ENCODE data around the gene MEG3. TPM values are rescaled to one million over a fixed set of nuclear protein-coding genes. Genes with fewer than 3 reads are reported as not detected.

Gene MEG3
- total and polyA plus RNA-seq, 2 donors (not counting 3 experiments of a cell fraction or from before 2014, with no cell fraction given): 378 to 508 TPM

- Histone ChIP-seq H3K9me3 (replicated peaks; ENCODE audit: control insufficient read depth, insufficient read depth, low read length) (no peaks in the 10 kb centered on the region), H3K36me3 (ENCODE audit: control insufficient read depth in 2 of 2, extremely low read depth in 1 of 2, insufficient read depth in 2 of 2, low read length in 2 of 2) (peaks cover 0 to 10% of the 10 kb centered on the region in 2 experiments), H3K4me3 (replicated peaks in 1 of 3; ENCODE audit: insufficient read depth in 1 of 3, low read depth in 1 of 3, low read length in 3 of 3) (no peak overlapping the region), H3K79me2 (ENCODE audit: control insufficient read depth, insufficient read depth, low read length) (no peaks in the 10 kb centered on the region), H2AFZ (ENCODE audit: low read depth, low read length) (no peak overlapping the region), H3K9ac (replicated peaks; ENCODE audit: extremely low read depth, insufficient read depth, low read length) (no peak overlapping the region), H3K4me2 (ENCODE audit: insufficient read depth, low read length) (no peak overlapping the region), H3K4me1 (ENCODE audit: control insufficient read depth, extremely low read depth, insufficient read depth, low read length) (no peaks in the 10 kb centered on the region), H3K27me3 (ENCODE audit: control insufficient read depth in 2 of 2, insufficient read depth in 2 of 2, low read length in 2 of 2) (no peaks in the 10 kb centered on the region), H4K20me1 (replicated peaks; ENCODE audit: control insufficient read depth, extremely low read depth, insufficient read depth, low read length) (no peaks in the 10 kb centered on the region), H3K9me1 (replicated peaks; ENCODE audit: control insufficient read depth, extremely low read depth, insufficient read depth, low read length) (no peaks in the 10 kb centered on the region), H3K27ac (ENCODE audit: insufficient read depth, low read depth, low read length) (no peak overlapping the region)
- dilution Hi-C loops (cut with MboI; ENCODE audit: extremely low pct_ligation_motif_present, low sequenced_read_pairs): no loop called here
- POLR2A ChIA-PET: no interaction called here
- no TSS peak for BruUV-seq (replicated peaks)
- CTCF ChIA-PET: interaction anchor here (1.1 kb wide), 1 partner anchor 18 kb away, joined by 4 read pairs; no protein-coding TSS in a partner anchor
- DNase-seq (ENCODE audit: low read depth, low spot score) (peak; percentile 21), FAIRE-seq (no peak)
- intact Hi-C loops (cut with micrococcal nuclease): no loop called here
- TF ChIP-seq FOS (IDR thresholded peaks at IDR 0.05; ENCODE audit: borderline replicate concordance, insufficient read depth, low read length) (peak; percentile 38), EZH2 (IDR thresholded peaks at IDR 0.05; ENCODE audit: borderline replicate concordance, low read depth, low read length, severe bottlenecking) (no peak)
Measured at GRCh38 chr14:100871234-100872186, 45.6 kb downstream of the MEG3 start.

GRCh38 chr14:100872259-100873095 lies 46.6 kb downstream of the MEG3 start:
- Histone ChIP-seq H4K20me1 (replicated peaks; ENCODE audit: control insufficient read depth, extremely low read depth, insufficient read depth, low read length) (no peaks in the 10 kb centered on the region), H3K4me3 (replicated peaks in 1 of 3; ENCODE audit: insufficient read depth in 1 of 3, low read depth in 1 of 3, low read length in 3 of 3) (no peak overlapping the region), H3K4me1 (ENCODE audit: control insufficient read depth, extremely low read depth, insufficient read depth, low read length) (no peaks in the 10 kb centered on the region), H3K27ac (ENCODE audit: insufficient read depth, low read depth, low read length) (no peak overlapping the region), H3K9ac (replicated peaks; ENCODE audit: extremely low read depth, insufficient read depth, low read length) (no peak overlapping the region), H3K36me3 (ENCODE audit: control insufficient read depth in 2 of 2, extremely low read depth in 1 of 2, insufficient read depth in 2 of 2, low read length in 2 of 2) (peaks cover 0 to 7% of the 10 kb centered on the region in 2 experiments), H3K79me2 (ENCODE audit: control insufficient read depth, insufficient read depth, low read length) (no peaks in the 10 kb centered on the region), H3K27me3 (ENCODE audit: control insufficient read depth in 2 of 2, insufficient read depth in 2 of 2, low read length in 2 of 2) (no peaks in the 10 kb centered on the region), H3K9me1 (replicated peaks; ENCODE audit: control insufficient read depth, extremely low read depth, insufficient read depth, low read length) (no peaks in the 10 kb centered on the region), H3K4me2 (ENCODE audit: insufficient read depth, low read length) (no peak overlapping the region), H2AFZ (ENCODE audit: low read depth, low read length) (no peak overlapping the region), H3K9me3 (replicated peaks; ENCODE audit: control insufficient read depth, insufficient read depth, low read length) (no peaks in the 10 kb centered on the region)
- intact Hi-C loops (cut with micrococcal nuclease) (no loop called here), dilution Hi-C loops (cut with MboI; ENCODE audit: extremely low pct_ligation_motif_present, low sequenced_read_pairs) (no loop called here)
- POLR2A ChIA-PET: no interaction called here
- CTCF ChIA-PET: interaction anchor here (1.1 kb wide), 1 partner anchor 19 kb away, joined by 4 read pairs; no protein-coding TSS in a partner anchor
- DNase-seq (ENCODE audit: low read depth, low spot score) (no peak), FAIRE-seq (no peak)
- BruUV-seq (replicated peaks): no TSS peak
- TF ChIP-seq POLR2AphosphoS5 (IDR thresholded peaks at IDR 0.05; ENCODE audit: insufficient read depth, low read depth, low read length) (no peak), MYC (IDR thresholded peaks at IDR 0.05; ENCODE audit: low read depth, low read length) (no peak), EZH2 (IDR thresholded peaks at IDR 0.05; ENCODE audit: borderline replicate concordance, low read depth, low read length, severe bottlenecking) (no peak), CTCF (IDR thresholded peaks at IDR 0.05; ENCODE audit: extremely low read depth in 1 of 2, insufficient read depth in 1 of 2, low read depth in 1 of 2, low read length in 2 of 2) (no peak), POLR2A (IDR thresholded peaks at IDR 0.05; ENCODE audit: low read depth, low read length) (no peak), MAX (IDR thresholded peaks at IDR 0.05; ENCODE audit: insufficient read depth, insufficient read length) (no peak), GATA2 (IDR thresholded peaks at IDR 0.05; ENCODE audit: insufficient read depth, insufficient read length, low read depth, low read length) (no peak), JUN (IDR thresholded peaks at IDR 0.05; ENCODE audit: borderline replicate concordance, insufficient read depth, insufficient read length, low read depth) (no peak), FOS (IDR thresholded peaks at IDR 0.05; ENCODE audit: borderline replicate concordance, insufficient read depth, low read length) (no peak)
